ENCODE measurements around the gene UPF3A.

Gene UPF3A

GRCh38 chr13:114284680-114285079 is 3.3 kb downstream of the UPF3A start:
- Histone ChIP-seq H3K27ac (no peak overlapping the region), H3K27me3 (no peaks in the 10 kb centered on the region), H3K4me3 (ENCODE audit: low read depth in 1 of 2, low read length in 1 of 2) (no peak overlapping the region), H3K36me3 (peaks cover 33% of the 10 kb centered on the region), H3K9me3 (no peaks in the 10 kb centered on the region), H3K4me1 (ENCODE audit: control insufficient read depth in 1 of 2, insufficient read depth in 1 of 2, low read depth in 1 of 2, low read length in 1 of 2) (peaks cover 17% of the 10 kb centered on the region in 2 experiments)
- TF ChIP-seq, protein P1, sequence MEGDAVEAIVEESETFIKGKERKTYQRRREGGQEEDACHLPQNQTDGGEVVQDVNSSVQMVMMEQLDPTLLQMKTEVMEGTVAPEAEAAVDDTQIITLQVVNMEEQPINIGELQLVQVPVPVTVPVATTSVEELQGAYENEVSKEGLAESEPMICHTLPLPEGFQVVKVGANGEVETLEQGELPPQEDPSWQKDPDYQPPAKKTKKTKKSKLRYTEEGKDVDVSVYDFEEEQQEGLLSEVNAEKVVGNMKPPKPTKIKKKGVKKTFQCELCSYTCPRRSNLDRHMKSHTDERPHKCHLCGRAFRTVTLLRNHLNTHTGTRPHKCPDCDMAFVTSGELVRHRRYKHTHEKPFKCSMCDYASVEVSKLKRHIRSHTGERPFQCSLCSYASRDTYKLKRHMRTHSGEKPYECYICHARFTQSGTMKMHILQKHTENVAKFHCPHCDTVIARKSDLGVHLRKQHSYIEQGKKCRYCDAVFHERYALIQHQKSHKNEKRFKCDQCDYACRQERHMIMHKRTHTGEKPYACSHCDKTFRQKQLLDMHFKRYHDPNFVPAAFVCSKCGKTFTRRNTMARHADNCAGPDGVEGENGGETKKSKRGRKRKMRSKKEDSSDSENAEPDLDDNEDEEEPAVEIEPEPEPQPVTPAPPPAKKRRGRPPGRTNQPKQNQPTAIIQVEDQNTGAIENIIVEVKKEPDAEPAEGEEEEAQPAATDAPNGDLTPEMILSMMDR (IDR thresholded peaks at IDR 0.05): no peak

GRCh38 chr13:114285166-114285808 is 3.9 kb downstream of the UPF3A start:
- H3K27ac ChIP-seq: no peak overlapping the region
- peaks cover 39% of the 10 kb centered on the region for H3K36me3 ChIP-seq
- H3K9me3 ChIP-seq: no peaks in the 10 kb centered on the region
- peaks cover 17% of the 10 kb centered on the region in 2 experiments for H3K4me1 ChIP-seq (ENCODE audit: control insufficient read depth in 1 of 2, insufficient read depth in 1 of 2, low read depth in 1 of 2, low read length in 1 of 2)
- H3K4me3 ChIP-seq (ENCODE audit: low read depth in 1 of 2, low read length in 1 of 2): no peak overlapping the region
- no peaks in the 10 kb centered on the region for H3K27me3 ChIP-seq
- TF ChIP-seq, protein P1 (IDR thresholded peaks at IDR 0.05): no peak

DNA sequence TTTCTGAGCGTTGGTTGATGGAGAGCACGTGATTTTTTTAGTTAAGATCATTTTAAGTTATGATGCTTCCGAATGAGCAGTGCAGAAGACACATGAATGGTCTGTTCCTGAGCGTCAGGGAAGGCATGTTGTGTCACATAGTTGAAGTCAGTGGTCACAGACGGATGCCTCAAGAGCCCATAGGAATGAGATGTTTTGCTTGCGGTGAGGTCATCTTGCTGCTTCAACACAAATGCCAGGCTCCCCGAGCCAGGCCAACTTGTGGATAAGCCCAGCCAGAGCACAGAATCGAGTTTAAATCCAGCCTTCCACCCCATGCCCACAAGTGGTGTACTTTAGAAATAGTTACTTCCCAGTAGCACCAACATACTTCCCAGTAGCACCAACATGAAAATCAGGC is 5.4 kb downstream of the UPF3A start:
- no peaks in the 10 kb centered on the region for H3K9me3 ChIP-seq
- peaks cover 41% of the 10 kb centered on the region for H3K36me3 ChIP-seq
- H3K27me3 ChIP-seq: no peaks in the 10 kb centered on the region
- H3K4me1 ChIP-seq (ENCODE audit: control insufficient read depth in 1 of 2, insufficient read depth in 1 of 2, low read depth in 1 of 2, low read length in 1 of 2): peaks cover 10 to 11% of the 10 kb centered on the region in 2 experiments
- H3K4me3 ChIP-seq (ENCODE audit: low read depth in 1 of 2, low read length in 1 of 2): no peak overlapping the region
- no peak overlapping the region for H3K27ac ChIP-seq
- TF ChIP-seq, protein P1 (IDR thresholded peaks at IDR 0.05): no peak

DNA sequence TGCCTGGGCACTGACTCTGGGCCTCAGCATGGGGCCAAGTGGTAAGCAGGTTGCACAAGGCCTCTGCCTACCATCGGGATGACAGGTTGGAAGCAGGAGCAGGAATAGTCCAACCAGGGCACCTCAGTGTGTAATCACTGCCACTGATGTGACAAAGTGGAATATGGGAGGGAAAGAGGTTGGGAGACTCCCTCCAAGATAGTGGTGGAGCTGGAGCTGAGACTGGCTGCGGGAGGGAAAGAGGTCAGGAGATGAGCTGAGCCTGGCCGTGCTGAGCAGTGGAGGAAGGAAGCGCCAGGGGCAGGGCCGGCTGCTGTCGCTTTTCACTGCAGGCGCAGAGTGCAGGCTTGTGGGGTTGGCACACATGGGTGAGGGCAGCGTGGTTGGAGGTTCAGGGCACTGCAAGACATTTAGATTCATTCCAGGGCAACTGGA is 6.8 kb downstream of the UPF3A start:
- H3K36me3 ChIP-seq: peaks cover 50% of the 10 kb centered on the region

DNA sequence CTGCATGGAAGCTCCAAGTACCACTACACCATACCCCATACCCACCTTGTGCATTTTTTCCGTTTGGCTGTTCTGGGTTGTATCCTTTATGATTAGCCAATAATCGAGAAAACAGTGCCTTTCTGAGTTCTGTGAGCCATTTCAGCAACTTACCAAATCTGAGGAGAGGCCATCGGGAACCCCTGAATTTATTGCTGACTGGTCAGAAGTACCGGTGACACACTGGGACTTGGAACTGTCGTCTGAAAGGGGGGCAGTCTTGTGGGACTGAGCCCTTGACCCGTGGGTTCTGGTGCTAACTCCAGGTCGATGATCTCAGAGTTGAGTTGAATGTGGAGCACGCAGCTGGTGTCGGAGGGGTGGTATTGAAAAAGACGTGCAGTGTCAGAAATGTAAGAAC is 15.0 kb downstream of the UPF3A start:
- H3K36me3 ChIP-seq: peaks cover 64% of the 10 kb centered on the region
- H3K27ac ChIP-seq: no peak overlapping the region
- no peak overlapping the region for H3K4me3 ChIP-seq (ENCODE audit: low read depth in 1 of 2, low read length in 1 of 2)
- H3K9me3 ChIP-seq: no peaks in the 10 kb centered on the region
- H3K27me3 ChIP-seq: no peaks in the 10 kb centered on the region
- H3K4me1 ChIP-seq (ENCODE audit: control insufficient read depth in 1 of 2, insufficient read depth in 1 of 2, low read depth in 1 of 2, low read length in 1 of 2): no peaks in the 10 kb centered on the region
- TF ChIP-seq, protein P1 (IDR thresholded peaks at IDR 0.05): no peak

More for the DNA sequence above, 6.8 kb downstream of the UPF3A start:
- Histone ChIP-seq H3K4me1 (ENCODE audit: control insufficient read depth in 1 of 2, insufficient read depth in 1 of 2, low read depth in 1 of 2, low read length in 1 of 2) (peaks cover 0 to under 1% of the 10 kb centered on the region in 2 experiments), H3K4me3 (ENCODE audit: low read depth in 1 of 2, low read length in 1 of 2) (no peak overlapping the region), H3K27me3 (no peaks in the 10 kb centered on the region), H3K27ac (no peak overlapping the region), H3K9me3 (no peaks in the 10 kb centered on the region)
- TF ChIP-seq, protein P1 (IDR thresholded peaks at IDR 0.05): no peak
